ENCODE results near the gene SLC9A1.

The SLC9A1 gene

DNA sequence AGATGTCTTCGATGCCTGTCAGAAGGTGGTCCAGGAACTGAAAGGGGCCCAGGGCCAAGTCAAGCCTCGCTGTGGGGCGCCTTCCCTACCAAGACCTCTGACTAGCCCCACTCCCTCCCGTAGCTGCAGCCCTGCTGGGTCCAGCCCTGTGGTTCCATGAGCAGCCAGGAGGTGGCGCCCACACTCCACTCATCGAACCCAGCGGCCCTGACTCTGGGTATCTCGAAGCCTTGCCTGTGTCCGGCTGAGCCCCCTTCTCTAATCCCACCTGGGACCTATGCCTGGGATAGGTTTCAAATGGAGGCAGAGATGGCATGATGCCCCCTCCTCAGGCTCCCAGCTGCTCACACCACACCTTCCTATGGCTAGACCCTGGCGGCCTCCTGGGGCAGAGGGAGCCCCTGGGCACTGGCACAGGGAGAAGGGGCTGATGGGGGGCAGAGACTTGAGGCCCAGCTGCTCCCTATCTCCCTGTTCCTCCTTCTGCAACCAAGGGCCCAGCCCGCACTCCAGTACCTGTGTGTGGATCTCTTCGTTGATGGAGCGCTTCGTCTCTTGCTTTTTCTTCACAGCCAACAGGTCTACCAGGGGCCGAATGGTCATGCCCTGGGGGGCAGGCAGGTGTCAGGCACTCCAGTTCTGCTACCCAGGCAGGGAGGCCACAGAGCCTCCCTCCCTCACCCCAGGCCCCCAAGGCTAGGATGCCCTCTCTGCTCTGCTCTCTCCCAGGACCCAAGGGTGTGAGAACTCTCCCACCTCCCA is 52.0 kb downstream of the SLC9A1 start:
- peak; percentile 74 for DNase-seq (ENCODE audit: low read depth)

DNA sequence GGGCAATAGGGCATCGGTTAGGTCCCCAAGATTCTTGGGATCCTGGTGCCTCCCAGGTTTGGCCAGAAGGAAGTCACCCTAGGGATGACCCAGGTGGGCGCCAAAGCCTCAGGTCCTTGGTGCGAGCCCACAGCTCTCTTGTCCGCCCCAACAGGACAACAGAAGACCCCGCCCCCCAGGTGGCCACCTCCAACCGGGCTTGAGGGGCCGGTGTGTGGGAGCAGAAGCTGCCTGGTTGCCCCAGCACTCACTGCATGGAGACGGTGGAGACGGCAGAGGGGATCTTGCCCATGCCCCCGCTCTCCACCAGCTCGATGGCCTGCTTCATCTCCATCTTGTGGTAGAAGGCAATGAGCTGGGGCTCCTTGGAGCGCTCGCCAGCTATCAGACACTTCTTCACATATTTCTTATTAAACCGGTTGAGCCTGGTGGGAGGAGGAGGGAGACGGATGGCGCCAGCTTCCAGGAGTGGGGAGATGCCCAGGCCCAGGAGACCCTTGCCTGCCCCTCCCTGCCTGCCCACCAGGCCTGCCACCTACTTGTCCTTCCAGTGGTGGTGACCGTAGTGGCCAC is 52.7 kb downstream of the SLC9A1 start:
- DNase-seq (ENCODE audit: low read depth) = no peak

DNA sequence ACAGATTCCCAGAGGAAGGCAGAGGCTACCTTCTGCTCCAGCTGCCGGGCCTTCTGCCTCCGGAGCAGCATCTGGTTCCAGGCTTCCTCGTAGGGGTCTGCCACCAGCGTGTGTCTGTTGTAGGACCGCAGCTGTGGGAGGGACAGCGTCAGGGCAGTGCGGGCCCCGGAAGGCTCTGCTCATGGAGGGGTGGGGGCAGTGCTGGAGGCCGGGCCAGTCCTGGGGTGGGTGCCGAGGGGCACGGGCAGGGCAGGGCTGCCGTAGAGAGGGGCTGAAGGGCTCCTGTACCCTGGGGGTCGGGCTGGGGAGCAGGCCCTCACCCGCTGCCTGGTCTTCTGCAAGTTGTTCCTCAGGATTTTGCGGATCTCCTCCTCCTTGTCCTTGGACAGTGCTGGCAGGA is 53.2 kb downstream of the SLC9A1 start:
- DNase-seq (ENCODE audit: low read depth) = no peak

DNA sequence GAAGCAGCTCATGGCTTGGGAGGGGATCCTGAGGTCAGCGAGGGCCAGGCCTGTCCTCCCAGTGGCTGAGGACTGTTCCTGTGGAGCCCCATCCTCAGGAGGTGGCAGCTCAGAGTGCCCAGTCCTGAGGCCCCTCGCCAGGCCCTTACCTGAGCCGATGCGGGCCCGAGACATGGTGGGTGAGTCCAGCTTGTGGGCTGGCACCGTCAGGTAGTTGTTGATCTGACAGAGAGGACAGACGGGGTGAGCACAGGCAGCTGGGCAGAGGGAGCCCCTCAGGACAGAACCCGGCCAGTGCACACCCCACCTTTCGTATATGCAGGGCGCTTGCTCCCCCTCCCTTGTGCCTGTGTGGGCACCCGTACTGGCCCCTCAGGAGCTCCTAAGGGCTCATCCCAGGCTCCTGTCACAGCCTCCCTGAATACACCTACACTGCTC is 53.9 kb downstream of the SLC9A1 start:
- DNase-seq (ENCODE audit: low read depth) = no peak

DNA sequence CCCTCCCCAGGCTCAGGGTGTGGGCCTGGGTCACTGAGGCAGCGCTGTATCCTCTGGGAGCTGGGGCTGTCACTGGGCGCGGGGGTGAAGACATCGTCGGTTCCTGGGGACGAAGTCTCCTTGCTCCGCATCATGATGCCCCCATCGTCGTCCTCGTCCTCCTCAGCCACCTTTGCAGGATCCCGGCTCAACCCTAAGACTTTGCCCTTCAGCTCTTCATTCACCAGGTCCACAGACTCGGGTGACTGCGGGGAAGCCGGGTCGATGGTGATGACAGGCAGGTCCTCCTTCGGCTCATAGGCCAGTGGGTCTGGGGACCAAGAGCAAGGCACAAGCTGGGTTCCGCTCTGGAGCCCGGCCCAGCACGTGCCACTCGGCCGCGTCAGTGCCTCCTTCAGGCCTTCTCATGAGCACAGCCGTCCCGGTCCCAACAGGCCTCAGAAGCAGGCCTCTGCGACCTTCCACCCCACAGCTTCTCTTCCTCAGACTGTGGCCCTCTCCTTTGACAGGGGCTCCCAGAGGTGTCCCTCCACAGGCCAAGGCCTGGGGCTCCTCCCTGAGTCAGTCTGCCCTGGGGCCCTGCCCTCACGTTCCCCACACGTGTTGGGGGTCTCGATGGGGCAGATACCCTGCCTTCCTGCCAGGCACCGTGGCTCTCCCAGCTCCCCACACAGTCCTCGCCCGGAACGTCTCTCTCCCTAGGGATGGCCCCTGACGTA is 54.4 kb downstream of the SLC9A1 start:
- DNase-seq (ENCODE audit: low read depth) = no peak

DNA sequence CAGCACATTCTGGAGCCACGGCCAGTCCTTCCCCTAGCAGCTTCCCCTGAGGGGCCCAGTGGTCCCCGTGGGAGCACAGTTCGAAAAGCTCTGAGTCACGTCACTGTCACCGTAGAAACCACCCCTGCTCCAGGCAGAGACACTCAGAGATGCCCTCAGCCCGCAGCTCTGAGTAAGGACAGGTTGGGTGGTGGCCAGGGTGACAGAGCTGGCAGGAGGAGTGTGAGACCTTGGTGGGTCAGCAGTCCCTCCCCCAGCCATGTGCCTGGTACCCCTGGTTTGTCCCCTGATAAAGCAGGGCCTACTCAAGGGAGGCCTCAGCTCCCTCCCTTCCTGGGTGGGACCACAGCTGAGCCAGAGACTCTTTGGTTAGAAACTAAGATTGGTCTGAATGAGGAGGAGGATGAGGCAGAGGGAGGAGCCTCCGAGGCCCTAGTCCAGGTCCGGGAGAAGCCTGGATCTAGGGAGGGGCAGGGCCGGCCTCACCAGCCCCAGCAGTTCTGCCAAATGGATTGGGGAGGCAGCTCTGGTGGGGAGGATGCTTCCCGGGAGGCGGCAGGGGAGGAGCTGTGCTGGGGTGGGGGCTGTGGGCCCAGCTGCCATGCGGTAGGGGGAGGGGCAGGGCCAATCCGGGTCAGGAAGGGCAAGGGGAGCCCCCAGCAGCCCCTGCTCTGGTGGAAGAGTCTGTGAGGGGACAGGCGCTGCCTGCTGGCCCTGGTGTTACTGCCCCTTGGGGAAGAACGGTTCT is 55.2 kb downstream of the SLC9A1 start:
- no peak for DNase-seq (ENCODE audit: low read depth)

DNA sequence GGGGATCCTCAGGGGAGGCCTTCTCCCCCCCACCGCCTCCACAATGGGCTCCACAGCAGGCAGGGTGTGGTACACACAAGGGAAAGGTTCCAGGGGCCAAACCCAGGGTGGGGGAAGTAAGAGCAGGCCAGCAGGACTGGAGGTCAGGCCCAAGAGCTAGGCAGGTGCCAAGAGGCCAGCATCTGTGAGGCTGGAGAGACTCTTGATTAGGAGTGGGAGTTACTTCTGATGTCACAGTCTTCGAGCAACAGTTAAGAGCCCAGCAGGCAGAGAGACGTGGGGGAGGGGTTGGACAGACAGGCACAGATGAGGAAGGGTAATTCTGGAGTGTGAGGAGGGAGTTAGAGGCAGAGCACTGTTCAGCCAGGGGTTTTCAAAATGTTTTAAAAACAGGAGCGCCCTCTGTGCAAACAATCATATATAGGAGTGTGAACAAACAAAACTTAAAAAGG is 55.8 kb downstream of the SLC9A1 start:
- DNase-seq (ENCODE audit: low read depth) = no peak

DNA sequence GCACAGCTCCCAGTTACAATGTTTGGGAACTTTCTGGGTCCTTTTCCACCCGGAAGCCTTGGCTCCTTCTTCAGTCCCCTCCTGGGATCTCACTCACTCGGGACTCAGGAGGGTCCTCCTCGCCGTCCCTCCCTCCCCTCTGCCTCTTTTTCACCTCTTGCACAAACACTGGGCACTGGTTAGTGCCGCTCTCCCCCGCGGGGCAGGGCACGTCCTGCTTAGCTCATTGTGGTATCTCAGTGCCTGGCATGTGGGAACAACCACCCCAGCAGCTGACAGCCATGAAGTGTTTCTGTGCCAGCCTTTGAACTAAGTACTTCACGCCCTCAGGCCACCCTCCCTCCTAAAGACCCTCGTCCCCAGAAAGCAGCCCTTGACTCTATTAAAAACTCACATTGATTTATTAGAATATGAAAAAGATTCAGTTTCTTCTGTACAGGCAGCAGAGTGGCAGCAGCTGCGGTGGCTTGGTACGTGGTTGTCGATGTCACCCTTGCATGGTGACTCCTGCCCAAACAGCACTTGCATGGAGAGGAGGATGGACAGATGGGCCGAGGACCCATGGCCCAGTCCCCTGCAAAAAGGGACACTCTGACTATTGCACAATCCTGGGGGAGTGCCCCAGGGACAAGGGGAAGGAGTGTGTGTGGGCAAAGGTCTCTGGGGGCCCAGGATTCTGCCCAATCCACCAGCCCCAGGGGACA is 56.3 kb downstream of the SLC9A1 start:
- no peak for DNase-seq (ENCODE audit: low read depth)

DNA sequence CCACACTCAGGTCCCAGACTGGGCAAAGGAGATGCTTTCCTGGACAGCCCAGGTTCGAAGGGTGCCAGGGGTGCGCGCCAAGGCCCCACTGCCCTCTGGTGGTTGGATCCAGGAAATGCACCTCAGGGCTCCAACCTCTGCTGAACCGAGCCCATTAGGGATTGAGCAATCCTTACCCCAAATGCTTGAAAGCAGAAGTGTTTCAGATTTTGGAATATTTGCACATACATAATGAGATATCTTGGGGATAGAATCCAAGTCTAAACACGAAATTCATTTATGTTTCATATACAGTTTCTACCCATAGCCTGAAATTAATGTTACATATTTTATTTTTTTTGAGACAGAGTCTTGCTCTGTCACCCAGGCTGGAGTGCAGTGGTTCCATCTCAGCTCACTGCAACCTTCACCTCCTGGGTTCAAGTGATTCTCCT is 57.4 kb downstream of the SLC9A1 start:
- peak; percentile 53 for DNase-seq (ENCODE audit: low read depth)

DNA sequence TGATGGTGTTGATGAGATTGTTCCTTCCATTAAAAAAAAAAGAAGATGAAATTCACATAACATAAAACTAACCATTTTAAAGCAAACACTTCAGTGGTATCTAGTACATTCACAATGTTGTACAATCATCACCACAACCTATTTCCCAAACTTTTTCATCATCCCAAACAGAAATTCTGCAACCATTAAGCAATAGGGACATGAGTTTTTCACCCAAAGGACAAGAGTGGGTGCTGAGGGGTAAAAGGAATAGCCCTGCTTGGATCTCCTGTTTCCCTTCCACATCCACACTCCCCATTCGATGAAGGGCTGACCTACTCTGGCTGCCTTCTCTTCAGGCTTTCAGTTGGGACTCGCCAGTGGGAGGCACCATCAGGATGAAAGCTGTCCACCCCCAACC is 59.3 kb downstream of the SLC9A1 start:
- DNase-seq (ENCODE audit: low read depth) = no peak

DNA sequence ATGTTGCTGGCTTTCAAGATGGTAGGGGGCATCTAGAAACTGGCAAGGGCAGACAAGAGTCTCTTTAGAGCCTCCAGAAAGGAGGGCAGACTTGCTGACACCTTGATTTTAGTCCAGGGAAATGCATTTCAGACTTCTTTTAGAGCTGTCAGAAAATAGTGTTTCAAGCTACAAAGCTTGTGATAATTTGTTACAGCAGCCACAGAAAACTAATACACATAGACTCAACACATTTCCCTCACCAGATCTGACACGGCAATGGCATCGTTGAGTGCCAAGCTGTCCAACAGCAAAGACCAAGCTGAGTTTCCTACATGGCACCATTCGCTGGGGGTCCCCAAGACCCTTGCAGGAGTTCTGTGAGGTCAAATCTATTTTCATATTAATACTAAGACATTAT is 62.0 kb downstream of the SLC9A1 start:
- no peak for DNase-seq (ENCODE audit: low read depth)

DNA sequence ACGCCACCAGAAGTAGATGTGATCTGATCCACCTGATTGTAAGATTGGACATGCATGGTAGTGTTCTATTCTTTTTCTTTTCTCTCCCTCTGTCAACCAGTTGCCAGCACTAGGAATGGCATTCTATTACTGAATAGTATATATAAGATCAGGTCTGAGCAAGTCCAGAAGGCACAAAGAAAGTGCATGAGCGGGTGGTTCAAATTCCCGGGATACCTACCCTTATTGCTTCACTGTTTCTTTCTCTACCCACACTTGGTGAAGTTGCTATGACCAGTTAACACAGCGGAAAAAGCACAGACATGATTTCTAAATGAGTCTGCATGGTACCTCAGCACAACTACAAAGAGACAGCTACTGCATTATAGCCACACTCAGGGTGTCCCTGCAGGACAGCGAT is 64.0 kb downstream of the SLC9A1 start:
- no peak for DNase-seq (ENCODE audit: low read depth)

DNA sequence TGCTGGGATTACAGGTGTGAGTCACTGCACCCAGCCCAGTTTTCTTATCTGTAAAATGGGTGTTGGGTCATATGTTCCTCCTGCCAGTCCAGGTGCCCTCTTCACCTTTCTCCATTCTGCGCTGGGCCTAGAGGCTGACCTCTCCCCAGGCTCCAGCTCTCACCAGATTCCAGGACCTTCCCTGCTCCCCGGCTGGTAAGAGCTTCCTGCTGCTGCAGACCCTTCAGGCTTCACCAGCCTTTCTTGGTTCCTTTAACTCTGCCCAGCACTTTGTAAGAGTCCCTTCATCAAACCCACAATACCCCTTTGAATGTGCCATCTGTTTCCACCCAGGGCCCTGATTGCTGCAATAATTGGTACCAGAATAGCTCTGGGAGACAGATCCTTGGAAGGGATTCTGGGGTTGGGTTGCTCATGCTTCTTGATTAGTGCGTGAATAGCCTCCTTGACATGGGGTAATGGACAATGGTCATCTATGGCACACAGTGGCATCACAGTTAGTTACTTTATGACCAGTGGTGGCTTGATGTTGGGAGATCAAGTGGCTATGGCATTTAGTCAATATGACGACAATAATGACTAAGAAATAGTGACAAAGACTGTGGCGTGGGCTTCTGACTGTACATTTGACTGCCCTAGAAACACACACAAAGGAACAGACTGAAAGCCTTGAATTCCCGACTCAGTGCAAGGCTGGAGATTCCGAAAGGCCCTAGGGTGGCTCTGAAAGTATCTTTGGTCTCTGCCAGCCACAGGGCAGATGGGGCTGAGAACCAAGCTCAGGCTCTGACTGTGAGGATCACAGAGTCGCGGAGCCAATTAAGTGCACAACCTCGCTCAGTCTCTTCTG is 67.3 kb downstream of the SLC9A1 start:
- no peak for DNase-seq (ENCODE audit: low read depth)

DNA sequence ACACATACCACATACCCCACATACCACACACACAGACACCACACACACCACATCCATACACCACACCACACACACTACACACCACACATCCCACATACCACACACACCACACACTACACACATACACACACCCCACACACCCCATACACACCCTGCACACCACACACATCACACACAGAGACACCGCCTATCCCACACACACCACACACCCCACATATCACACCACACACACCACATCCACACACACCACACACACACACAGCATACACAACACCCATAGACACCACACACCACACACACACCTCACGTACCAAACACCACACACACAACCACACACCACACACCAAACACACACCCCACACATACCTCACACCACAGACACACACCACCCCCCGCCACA is 68.3 kb downstream of the SLC9A1 start:
- DNase-seq (ENCODE audit: low read depth) = no peak

DNA sequence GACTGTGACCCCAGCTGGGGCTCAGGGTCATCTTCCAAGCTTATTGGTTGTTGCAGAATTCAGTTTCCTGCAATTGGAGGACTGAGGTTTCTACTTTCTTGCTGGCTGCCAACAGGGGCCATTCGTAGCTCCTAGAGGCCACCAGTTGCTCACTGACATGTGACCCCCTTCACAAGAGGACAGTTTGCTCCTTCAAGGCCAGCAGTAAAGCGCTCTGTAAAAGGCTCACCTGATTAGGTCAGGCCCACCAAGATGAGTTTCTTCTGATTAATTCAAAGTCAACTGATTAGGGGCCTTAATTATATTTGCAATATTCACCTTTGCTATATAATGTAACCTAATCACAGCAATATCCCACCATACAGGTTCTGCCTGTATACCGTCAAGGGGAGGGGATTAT is 68.9 kb downstream of the SLC9A1 start:
- DNase-seq (ENCODE audit: low read depth) = no peak

DNA sequence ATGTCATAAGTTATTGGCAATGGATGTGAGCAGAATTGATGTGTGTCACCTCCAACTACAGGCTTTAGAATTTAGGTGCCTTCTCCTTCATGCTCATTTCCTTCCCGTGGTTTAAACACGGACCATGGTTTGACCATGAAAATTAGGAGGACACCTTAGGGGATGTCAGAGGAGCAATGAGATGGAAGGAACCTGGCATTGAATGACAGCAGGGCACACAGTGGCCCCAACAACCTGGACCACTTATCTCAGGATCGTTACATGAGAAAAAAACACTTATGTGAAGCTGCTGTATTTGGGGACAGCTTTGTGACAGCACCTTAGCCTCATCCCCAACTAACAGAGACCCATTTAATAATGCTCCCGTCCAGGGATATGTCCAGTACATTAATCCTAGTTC is 70.8 kb downstream of the SLC9A1 start:
- DNase-seq (ENCODE audit: low read depth) = no peak

DNA sequence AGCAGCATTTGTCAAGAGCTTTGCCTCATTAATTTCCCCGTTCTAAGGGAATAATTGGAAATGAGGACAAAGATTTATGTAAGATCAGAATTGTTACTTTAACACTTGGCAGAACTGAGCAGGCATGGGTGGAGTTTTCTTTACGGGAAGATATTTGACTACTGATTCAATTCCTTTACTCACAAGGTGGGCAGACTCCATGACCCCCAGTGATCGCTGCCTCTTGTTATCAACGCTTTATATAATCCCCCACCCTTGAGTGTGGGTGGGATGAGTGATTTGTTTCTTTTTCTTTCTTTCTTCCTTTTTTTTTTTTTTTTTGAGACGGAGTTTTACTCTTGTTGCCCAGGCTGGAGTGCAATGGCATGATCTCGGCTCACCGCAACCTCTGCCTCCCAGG is 77.0 kb downstream of the SLC9A1 start:
- DNase-seq (ENCODE audit: low read depth) = no peak

DNA sequence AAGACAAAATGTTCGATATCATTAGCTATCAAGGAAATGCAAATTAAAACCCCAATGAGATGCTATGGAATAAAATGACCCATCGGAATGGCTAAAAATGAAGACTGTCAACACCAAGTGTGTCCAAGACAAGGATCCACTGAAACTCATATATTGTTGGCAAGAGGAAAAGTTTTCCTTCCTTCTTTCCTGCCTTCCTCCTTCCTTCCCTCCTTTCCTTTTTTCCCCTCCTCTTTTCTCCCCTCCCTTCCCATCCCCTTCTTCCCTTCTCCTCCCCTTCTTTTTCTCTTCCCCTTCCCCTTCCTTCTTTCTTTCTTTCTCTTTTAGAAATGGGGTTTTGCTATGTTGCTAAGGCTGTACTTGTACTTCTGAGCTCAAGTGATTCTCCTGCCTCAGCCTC is 78.1 kb downstream of the SLC9A1 start:
- no peak for DNase-seq (ENCODE audit: low read depth)

DNA sequence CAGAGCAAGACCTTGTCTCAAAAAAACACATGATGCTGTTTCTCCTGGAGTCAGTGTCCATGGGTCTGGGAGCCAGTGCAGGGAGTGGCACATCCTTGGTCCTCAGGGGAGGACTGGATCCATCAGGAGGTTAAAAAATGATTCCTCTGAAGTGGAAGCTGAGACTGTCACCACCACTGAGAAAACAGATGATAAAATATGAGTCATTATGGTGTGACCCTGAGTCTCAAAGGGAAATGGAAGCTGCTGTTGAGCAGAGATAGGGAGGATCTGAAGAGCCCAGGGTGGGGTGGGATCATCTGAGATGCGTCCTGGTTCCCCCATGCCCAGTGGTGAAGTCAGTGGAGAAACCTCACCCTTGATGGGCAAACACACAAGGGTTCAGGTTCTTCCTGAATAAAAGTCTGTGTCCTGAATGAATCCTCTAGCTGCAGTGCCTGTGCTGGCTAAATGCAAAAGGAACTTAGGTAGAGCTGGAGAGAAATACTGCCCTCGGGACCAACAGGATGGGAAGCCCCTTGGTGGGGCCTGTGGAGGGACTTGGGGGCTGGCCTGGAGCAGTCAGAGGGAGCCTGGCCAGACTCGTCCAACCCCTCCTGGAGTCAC is 80.6 kb downstream of the SLC9A1 start:
- no peak for DNase-seq (ENCODE audit: low read depth)

DNA sequence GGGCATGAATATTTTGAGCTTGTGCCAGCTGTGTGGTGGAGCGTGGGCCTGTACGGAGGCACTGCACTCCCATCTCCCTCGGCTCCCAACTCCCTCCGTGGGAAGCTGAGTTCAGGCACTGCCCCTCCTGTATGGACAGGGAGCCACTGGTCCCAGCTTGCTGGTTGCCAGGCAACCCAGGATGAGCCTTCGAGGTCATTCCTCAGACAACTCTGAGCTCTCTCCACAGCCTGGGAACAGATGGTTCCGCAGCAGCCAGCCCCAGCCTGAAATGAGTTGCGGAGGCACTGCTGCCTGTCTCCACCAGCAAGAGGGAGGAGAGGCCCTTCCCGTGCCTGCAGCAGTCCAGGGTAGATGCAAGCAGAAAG is 83.9 kb downstream of the SLC9A1 start:
- DNase-seq (ENCODE audit: low read depth) = no peak

Data from stimulated activated CD8-positive, alpha-beta memory T cell treated with anti-CD3 and anti-CD28 coated beads, Interleukin-7, amount 100 ng/mL, for 24 hours (primary cell).